Stimulated activated CD8-positive, alpha-beta memory T cell treated with anti-CD3 and anti-CD28 coated beads, Interleukin-2, amount 100 ng/mL, for 1 hour (primary cell): ENCODE measurements around the gene ZNF385A.
"Not testable (repeated sequence)": the region's sequence is repeated elsewhere in the genome, so short reads cannot be mapped to it uniquely, and the experiment has no call there.

Experiments used
- DNase-seq, 2 donors: peaks; one replicate each; pipeline ENCODE4 v3.0.0-alpha.2; 2020; ENCODE audit warnings: low read depth in 2 of 2

Gene ZNF385A

GRCh38 chr12:54325442-54326109, 59.0 kb downstream of the ZNF385A start:
- not testable (repeated sequence) for DNase-seq

- peak; percentile 79 to 84 for DNase-seq
Measured at GRCh38 chr12:54324617-54325441, 59.7 kb downstream of the ZNF385A start, which contains the start of gene COPZ1. Gene COPZ1, plus strand, starts transcription at chr12:54325131. Its CDS starts 33 bp downstream, at chr12:54325164.

DNA sequence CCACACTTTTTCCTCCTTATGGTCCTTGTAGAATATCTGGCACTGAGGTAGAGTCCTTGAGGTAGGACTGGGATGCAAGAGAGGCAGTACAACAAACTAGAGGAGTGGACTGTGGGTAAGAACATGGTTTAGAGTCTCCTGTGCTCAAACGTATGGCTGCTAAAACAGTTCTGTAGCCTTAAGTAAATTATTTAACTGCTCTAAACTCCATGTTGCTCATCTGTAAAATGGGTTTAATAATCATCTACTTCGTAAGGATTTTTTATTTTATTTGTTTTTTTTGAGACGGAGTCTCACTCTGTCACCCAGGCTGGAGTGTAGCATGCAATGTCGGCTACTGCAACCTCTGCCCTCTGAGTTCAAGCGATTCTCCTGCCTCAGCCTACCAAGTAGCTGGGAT, 63.2 kb downstream of the ZNF385A start:
- no peak for DNase-seq
